Measurements from ENCODE around the gene ZGPAT.
"Not testable (repeated sequence)": the region's sequence is repeated elsewhere in the genome, so short reads cannot be mapped to it uniquely, and the experiment has no call there.

ZGPAT gene

DNA sequence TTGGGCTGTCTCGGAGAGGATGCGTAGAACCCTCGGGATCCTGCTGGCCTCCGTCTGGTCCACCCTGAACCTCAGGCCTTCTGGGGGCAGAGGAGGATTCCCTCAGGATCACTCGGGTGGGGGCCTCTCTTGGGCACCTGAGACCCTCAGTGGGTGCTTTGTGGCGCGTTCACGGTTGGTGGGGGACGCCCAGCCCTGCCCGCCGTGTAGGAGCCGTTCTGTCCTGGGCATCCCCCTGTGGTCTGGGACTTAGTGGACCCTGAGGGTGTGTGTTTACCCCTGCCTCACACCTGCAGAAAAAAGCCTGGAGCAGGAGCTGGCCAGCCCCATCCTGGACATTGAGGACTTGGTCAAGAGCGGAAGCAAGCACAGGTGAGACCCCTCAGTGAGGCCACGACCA is 42.1 kb upstream of the ZGPAT start:
- POLR2A ChIA-PET = no interaction called here
- no peak for DNase-seq (ENCODE audit: extremely low spot score)
- TF ChIP-seq, protein P1, sequence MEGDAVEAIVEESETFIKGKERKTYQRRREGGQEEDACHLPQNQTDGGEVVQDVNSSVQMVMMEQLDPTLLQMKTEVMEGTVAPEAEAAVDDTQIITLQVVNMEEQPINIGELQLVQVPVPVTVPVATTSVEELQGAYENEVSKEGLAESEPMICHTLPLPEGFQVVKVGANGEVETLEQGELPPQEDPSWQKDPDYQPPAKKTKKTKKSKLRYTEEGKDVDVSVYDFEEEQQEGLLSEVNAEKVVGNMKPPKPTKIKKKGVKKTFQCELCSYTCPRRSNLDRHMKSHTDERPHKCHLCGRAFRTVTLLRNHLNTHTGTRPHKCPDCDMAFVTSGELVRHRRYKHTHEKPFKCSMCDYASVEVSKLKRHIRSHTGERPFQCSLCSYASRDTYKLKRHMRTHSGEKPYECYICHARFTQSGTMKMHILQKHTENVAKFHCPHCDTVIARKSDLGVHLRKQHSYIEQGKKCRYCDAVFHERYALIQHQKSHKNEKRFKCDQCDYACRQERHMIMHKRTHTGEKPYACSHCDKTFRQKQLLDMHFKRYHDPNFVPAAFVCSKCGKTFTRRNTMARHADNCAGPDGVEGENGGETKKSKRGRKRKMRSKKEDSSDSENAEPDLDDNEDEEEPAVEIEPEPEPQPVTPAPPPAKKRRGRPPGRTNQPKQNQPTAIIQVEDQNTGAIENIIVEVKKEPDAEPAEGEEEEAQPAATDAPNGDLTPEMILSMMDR (IDR thresholded peaks at IDR 0.05; ENCODE audit: control extremely low read depth, extremely low read depth, low read depth, missing control alignments) = no peak
- CTCF ChIA-PET = interaction anchor here (0.8 to 1.9 kb wide), 4 partner anchors 42 to 392 kb away, joined by 3 to 5 read pairs (median 3); partner anchors contain the start of genes ARFRP1 and ZGPAT

DNA sequence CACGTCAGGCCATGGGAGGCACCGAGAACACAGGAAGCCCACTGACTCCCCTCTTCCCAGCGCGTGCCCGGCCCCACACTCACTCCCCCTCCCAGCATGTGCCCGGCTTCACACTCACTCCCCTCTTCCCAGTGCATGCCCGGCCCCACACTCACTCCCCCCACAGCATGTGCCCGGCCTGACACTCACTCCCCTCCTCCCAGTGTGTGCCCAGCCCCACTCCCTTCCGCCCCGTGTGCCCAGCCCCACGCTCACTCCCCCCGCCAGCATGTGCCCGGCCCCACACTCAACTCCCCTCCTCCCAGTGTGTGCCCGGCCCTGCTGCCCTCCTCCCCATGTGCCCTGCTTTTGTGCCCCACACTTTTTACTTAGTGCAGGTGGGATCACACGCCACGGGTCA is 40.0 kb upstream of the ZGPAT start:
- ChIA-PET POLR2A (interaction anchor here (0.5 kb wide), 1 partner anchor 1168 kb away, joined by 3 read pairs; no protein-coding TSS in a partner anchor), CTCF (interaction anchor here (1.0 to 1.6 kb wide), 3 partner anchors 10 to 26 kb away, joined by 3 read pairs; partner anchors contain the start of gene RTEL1)
- TF ChIP-seq, protein P1 (IDR thresholded peaks at IDR 0.05; ENCODE audit: control extremely low read depth, extremely low read depth, low read depth, missing control alignments) = no peak
- DNase-seq (ENCODE audit: extremely low spot score) = no peak

DNA sequence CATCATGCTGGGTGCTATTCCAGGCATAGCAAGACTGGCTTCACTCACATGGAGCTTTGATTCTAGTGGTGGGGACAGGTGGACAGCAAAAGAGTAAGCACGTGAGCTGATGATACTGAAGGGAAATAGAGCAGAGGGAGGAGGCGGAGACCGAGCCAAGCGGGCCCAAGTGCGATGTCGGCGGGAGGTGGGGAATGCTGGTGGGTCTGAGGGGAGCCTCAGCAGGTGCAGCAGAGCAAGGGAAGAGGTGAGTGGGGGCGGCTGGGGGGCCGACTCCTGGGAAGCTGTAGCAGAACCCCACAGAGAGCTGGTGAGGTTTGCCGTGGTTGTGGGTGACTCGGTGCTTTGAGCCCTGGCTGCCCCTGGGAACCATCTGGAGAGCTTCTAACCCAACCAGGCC is 39.5 kb upstream of the ZGPAT start:
- DNase-seq (ENCODE audit: extremely low spot score) = no peak
- ChIA-PET CTCF (interaction anchor here (1.0 to 1.6 kb wide), 3 partner anchors 10 to 26 kb away, joined by 3 read pairs; partner anchors contain the start of gene RTEL1), POLR2A (interaction anchor here (0.5 kb wide), 1 partner anchor 1168 kb away, joined by 3 read pairs; no protein-coding TSS in a partner anchor)

DNA sequence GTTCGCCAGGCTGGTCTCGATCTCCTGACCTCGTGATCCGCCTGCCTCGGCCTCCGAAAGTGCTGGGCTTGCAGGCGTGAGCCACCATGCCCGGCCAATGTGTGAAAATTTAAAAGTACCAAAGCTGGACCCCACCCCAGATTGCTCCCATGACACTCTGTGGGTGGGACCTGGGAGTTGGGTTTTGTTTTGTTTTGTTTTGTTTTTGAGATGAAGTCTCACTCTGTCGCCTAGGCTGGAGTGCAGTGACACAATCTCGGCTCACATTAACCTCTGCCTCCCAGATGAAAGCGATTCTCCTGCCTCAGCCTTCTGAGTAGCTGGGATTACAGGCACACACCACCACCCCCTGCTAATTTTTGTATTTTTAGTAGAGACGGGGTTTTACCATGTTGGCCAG is 36.1 kb upstream of the ZGPAT start:
- POLR2A ChIA-PET; DNase-seq (ENCODE audit: extremely low spot score): not testable (repeated sequence)
- CTCF ChIA-PET = interaction anchor here (1.2 kb wide), 1 partner anchor 30 kb away, joined by 3 read pairs; no protein-coding TSS in a partner anchor

More for the DNA sequence above, 39.5 kb upstream of the ZGPAT start:
- TF ChIP-seq, protein P1 (IDR thresholded peaks at IDR 0.05; ENCODE audit: control extremely low read depth, extremely low read depth, low read depth, missing control alignments) = no peak

DNA sequence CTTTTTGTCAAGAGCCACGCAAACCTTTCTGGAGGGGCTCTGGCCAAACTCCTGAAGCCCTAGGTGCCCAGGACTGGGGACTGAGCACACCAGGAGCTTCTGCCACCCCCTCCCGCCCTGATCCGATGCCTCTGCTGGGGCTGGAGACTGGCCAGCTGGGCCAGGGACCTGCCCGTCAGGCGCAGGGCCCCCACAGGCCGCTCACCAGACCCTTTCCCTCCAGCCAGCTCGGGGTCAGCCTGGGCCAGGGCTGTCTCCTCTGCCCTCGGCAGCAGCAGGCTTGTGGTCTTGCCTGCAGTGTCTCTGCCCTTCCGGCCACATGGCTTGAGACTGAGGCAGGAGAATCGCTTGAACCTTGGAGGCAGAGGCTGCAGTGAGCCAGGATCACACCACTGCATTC is 35.2 kb upstream of the ZGPAT start:
- POLR2A ChIA-PET = no interaction called here
- DNase-seq (ENCODE audit: extremely low spot score) = no peak
- TF ChIP-seq, protein P1 (IDR thresholded peaks at IDR 0.05; ENCODE audit: control extremely low read depth, extremely low read depth, low read depth, missing control alignments) = no peak
- CTCF ChIA-PET = no interaction called here

DNA sequence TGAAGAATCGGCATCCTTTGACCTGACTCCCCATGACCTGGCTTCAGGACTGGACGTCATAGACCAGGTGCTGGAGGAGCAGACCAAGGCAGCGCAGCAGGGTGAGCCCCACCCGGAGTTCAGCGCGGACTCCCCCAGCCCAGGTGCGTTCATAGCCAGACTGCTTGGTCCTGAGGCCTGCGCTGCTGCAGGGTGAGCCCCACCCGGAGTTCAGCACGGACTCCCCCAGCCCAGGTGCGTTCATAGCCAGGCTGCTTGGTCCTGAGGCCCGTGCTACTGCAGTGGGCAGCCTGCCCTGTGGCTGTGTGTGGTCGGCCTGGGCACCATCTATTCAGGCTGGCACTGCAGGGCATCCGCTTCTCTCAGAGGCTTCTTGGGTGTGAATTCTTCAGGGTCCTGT is 33.9 kb upstream of the ZGPAT start:
- POLR2A ChIA-PET = no interaction called here
- CTCF ChIA-PET = no interaction called here
- DNase-seq (ENCODE audit: extremely low spot score) = no peak
- TF ChIP-seq, protein P1 (IDR thresholded peaks at IDR 0.05; ENCODE audit: control extremely low read depth, extremely low read depth, low read depth, missing control alignments) = no peak

DNA sequence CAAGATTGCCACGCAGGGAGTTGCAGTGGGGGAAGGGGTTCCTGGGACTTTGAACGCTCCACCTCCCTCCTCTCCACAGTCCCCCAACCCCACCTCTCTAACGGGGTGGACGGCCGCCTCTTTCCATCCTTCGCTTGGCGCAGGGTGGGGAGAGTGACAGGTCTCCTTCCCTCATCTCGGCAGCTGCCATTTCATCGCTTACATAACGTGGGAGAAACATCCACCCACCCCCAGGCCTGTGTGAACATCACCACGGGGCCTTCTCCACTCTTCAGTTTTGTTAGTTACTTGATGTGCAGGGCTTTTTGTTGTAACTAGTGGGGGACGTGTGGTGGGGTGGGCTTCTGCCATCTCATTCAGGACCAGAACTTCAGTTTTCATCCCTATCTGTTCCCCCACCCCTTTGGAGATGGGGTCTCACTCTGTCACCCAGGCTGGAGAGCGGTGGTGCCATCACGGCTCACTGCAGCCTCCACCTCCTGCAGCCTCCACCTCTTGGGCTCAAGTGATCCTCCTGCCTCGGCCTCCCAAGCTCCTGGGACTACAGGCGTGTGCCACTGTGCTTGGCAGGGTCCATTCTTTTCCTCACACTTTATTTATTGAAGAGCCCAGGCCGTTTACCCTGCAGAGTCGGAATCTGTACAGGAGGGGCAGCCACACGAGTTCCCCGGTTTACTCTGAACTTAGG is 32.0 kb upstream of the ZGPAT start:
- TF ChIP-seq, protein P1 (IDR thresholded peaks at IDR 0.05; ENCODE audit: control extremely low read depth, extremely low read depth, low read depth, missing control alignments) = no peak
- ChIA-PET CTCF (interaction anchor here (1.0 kb wide), 1 partner anchor 11 kb away, joined by 3 read pairs; no protein-coding TSS in a partner anchor), POLR2A (no interaction called here)
- no peak for DNase-seq (ENCODE audit: extremely low spot score)
